GM23338 (cell line): Measurements from ENCODE around the gene KCNMA1. TPM values are rescaled to one million over a fixed set of nuclear protein-coding genes. Genes with fewer than 3 reads are reported as not detected.

Experiments
- ATAC-seq: fragments of 200-7000 bp; cut with Tn5 transposase; 3 replicates; pipeline ENCODE4 v1.9.1; 2020
- DNase-seq: peaks from one replicate; pipeline ENCODE4 v3.0.0-alpha.2; 2015; ENCODE audit warnings: low spot score
- H2AFZ ChIP-seq: fragments of 200-600 bp; sonication (generic); 2 replicates; pipeline ENCODE4 v1.8.0; 2016; ENCODE audit warnings: antibody characterized with exemption, mild to moderate bottlenecking, moderate library complexity
- H3F3A ChIP-seq: fragments of 200-600 bp; sonication (generic); replicated peaks from 2 replicates; pipeline ENCODE4 v1.8.0; 2017; ENCODE audit warnings: antibody characterized with exemption, mixed run types, low read depth
- H3K27ac ChIP-seq: fragments of 200-600 bp; sonication (generic); 2 replicates; pipeline ENCODE4 v1.6.1; 2016; ENCODE audit warnings: low read depth
- H3K27me3 ChIP-seq: fragments of 200-600 bp; sonication (generic); 2 replicates; pipeline ENCODE4 v1.8.0; 2016; ENCODE audit warnings: mild to moderate bottlenecking, mixed run types, moderate library complexity; ENCODE audit not compliant: insufficient read depth
- H3K36me3 ChIP-seq: fragments of 200-600 bp; sonication (generic); 2 replicates; pipeline ENCODE4 v1.8.0; 2016; ENCODE audit warnings: mild to moderate bottlenecking; ENCODE audit not compliant: insufficient read depth
- H3K4me1 ChIP-seq: fragments of 200-600 bp; sonication (generic); 2 replicates; pipeline ENCODE4 v1.8.0; 2016; ENCODE audit warnings: mild to moderate bottlenecking, moderate library complexity; ENCODE audit not compliant: insufficient read depth
- H3K4me2 ChIP-seq: fragments of 200-600 bp; sonication (generic); 2 replicates; pipeline ENCODE4 v1.7.1; 2017; ENCODE audit warnings: mixed run types
- H3K4me3 ChIP-seq: fragments of 200-600 bp; sonication (generic); 2 replicates; pipeline ENCODE4 v1.6.1; 2016; ENCODE audit warnings: mixed run types
- H3K79me2 ChIP-seq: fragments of 200-600 bp; sonication (generic); replicated peaks from 2 replicates; pipeline ENCODE4 v1.8.0; 2017; ENCODE audit warnings: mild to moderate bottlenecking; ENCODE audit not compliant: insufficient read depth
- H3K9me2 ChIP-seq: fragments of 200-600 bp; sonication (generic); 2 replicates; pipeline ENCODE4 v1.8.0; 2017; ENCODE audit not compliant: insufficient read depth
- H4K20me1 ChIP-seq: fragments of 200-600 bp; sonication (generic); replicated peaks from 2 replicates; pipeline ENCODE4 v1.8.0; 2017; ENCODE audit warnings: mild to moderate bottlenecking; ENCODE audit not compliant: insufficient read depth
- H3K27ac Mint-ChIP-seq: 2 replicates; pipeline ENCODE4 v1.8.0; 2020; ENCODE audit warnings: inconsistent platforms, mild to moderate bottlenecking, moderate library complexity, mixed read lengths
- H3K27me3 Mint-ChIP-seq: 3 replicates; pipeline ENCODE4 v1.8.0; 2022; ENCODE audit warnings: low read depth, mild to moderate bottlenecking, moderate library complexity, mixed read lengths, inconsistent platforms; ENCODE audit not compliant: insufficient read depth, poor library complexity
- H3K36me3 Mint-ChIP-seq: 3 replicates; pipeline ENCODE4 v1.8.0; 2021; ENCODE audit warnings: low read depth, mild to moderate bottlenecking, inconsistent platforms, moderate library complexity, mixed read lengths
- H3K4me1 Mint-ChIP-seq: 3 replicates; pipeline ENCODE4 v1.8.0; 2020; ENCODE audit warnings: mild to moderate bottlenecking, inconsistent platforms, mixed read lengths
- H3K4me3 Mint-ChIP-seq: 3 replicates; pipeline ENCODE4 v1.8.0; 2021; ENCODE audit warnings: moderate library complexity, mild to moderate bottlenecking, inconsistent platforms, mixed read lengths
- H3K9me3 Mint-ChIP-seq: 3 replicates; pipeline ENCODE4 v1.8.0; 2020; ENCODE audit warnings: moderate library complexity, mild to moderate bottlenecking, inconsistent platforms, mixed read lengths
- CREB1 ChIP-seq: fragments of 250-450 bp; sonication (Bioruptor Pico); IDR thresholded peaks from 2 replicates; pipeline ENCODE4 v1.5.0; 2020; ENCODE audit warnings: low read depth, mild to moderate bottlenecking, moderate library complexity
- CTCF ChIP-seq, 2 experiments: fragments of 200-600 bp in 1 of 2; sonication (generic) in 1 of 2; conservative IDR thresholded peaks; 2 replicates each; pipeline versions ENCODE4 v1.5.1 to v1.6.1; 2016 to 2017; ENCODE audit warnings: antibody characterized with exemption in 2 of 2, low read depth in 2 of 2, mild to moderate bottlenecking in 2 of 2, moderate library complexity in 1 of 2
- ETS1 ChIP-seq: IDR thresholded peaks from 2 replicates; pipeline ENCODE4 v1.6.1; 2016; ENCODE audit warnings: antibody characterized with exemption
- EZH2 ChIP-seq: fragments of 200-600 bp; sonication (generic); IDR thresholded peaks from one replicate; pipeline ENCODE4 v1.8.0; 2017; ENCODE audit warnings: antibody characterized with exemption, mild to moderate bottlenecking, low read depth; ENCODE audit not compliant: unreplicated experiment
- EZH2phosphoT487 ChIP-seq: fragments of 200-600 bp; sonication (generic); IDR thresholded peaks from one replicate; pipeline ENCODE4 v1.8.1; 2018; ENCODE audit warnings: antibody characterized with exemption; ENCODE audit not compliant: unreplicated experiment
- JUNB ChIP-seq: IDR thresholded peaks from one replicate; pipeline ENCODE4 v1.6.1; 2016; ENCODE audit warnings: antibody characterized with exemption; ENCODE audit not compliant: unreplicated experiment
- NANOG ChIP-seq: IDR thresholded peaks from 2 replicates; pipeline ENCODE4 v1.6.1; 2016; ENCODE audit warnings: antibody characterized with exemption, borderline replicate concordance
- POLR2AphosphoS5 ChIP-seq: IDR thresholded peaks from 2 replicates; pipeline ENCODE4 v1.6.1; 2016; ENCODE audit warnings: antibody characterized with exemption, low read depth
- REST ChIP-seq: IDR thresholded peaks from one replicate; pipeline ENCODE4 v1.6.1; 2018; ENCODE audit warnings: antibody characterized with exemption; ENCODE audit not compliant: unreplicated experiment
- STAT1 ChIP-seq: IDR thresholded peaks from one replicate; pipeline ENCODE4 v1.6.1; 2016; ENCODE audit warnings: antibody characterized with exemption; ENCODE audit not compliant: unreplicated experiment
- ZNF114 ChIP-seq: fragments of 250-450 bp; sonication (Bioruptor Pico); IDR thresholded peaks from 2 replicates; pipeline ENCODE4 v1.5.0; 2020; ENCODE audit warnings: mild to moderate bottlenecking, moderate library complexity
- ZNF331 ChIP-seq: fragments of 250-450 bp; sonication (Bioruptor Pico); IDR thresholded peaks from 2 replicates; pipeline ENCODE4 v1.5.0; 2020; ENCODE audit warnings: low read depth, mild to moderate bottlenecking, moderate library complexity
- ZNF462 ChIP-seq: fragments of 250-450 bp; sonication (Bioruptor Pico); IDR thresholded peaks from 2 replicates; pipeline ENCODE4 v1.5.0; 2020; ENCODE audit warnings: mild to moderate bottlenecking, moderate library complexity
- polyA plus RNA-seq: library from polyadenylated mRNA; unstranded; fragments of >200 nt; fragmentation: Nextera tagmentation; extraction: Ambion mirVana; gene quantifications from 2 replicates; pipeline ENCODE4 v1.2.1, GENCODE V29; 2016
- total RNA-seq: library from RNA; depleted of rRNA; stranded (reverse); fragments of >200 nt; shearing (Covaris generic); gene quantifications from 2 replicates; pipeline ENCODE4 v1.2.3, GENCODE V29; 2014

Gene KCNMA1
- total and polyA plus RNA-seq, 2 experiments from 2014 or later: 8.2 to 9.0 TPM

- H3K36me3 Mint-ChIP-seq: no peaks in the 10 kb centered on the region
- H3K27ac ChIP-seq: no peak overlapping the region
- H3F3A ChIP-seq: no peaks in the 10 kb centered on the region
- H3K4me3 Mint-ChIP-seq: no peak overlapping the region
- no peak overlapping the region for H2AFZ ChIP-seq
- ATAC-seq (peak; percentile 73), DNase-seq (peak; percentile 10)
- no peaks in the 10 kb centered on the region for H4K20me1 ChIP-seq
- H3K4me1 ChIP-seq: peaks cover 12% of the 10 kb centered on the region; the same call in 1 of the 2 replicates
- H3K27me3 ChIP-seq: no peaks in the 10 kb centered on the region
- no peaks in the 10 kb centered on the region for H3K9me2 ChIP-seq
- TF ChIP-seq CREB1 (CRISPR knock-in tag) (no peak), REST (no peak), ZNF331 (CRISPR knock-in tag) (no peak), JUNB (no peak), POLR2AphosphoS5 (no peak), ETS1 (no peak), STAT1 (no peak), EZH2 (no peak), NANOG (no peak), CTCF (conservative IDR thresholded peaks at IDR 0.05; ENCODE audit: low read depth in 2 of 2) (no peak), ZNF114 (CRISPR knock-in tag) (no peak), ZNF462 (CRISPR knock-in tag) (no peak), EZH2phosphoT487 (no peak)
- H3K79me2 ChIP-seq: no peaks in the 10 kb centered on the region
- no peaks in the 10 kb centered on the region for H3K36me3 ChIP-seq
- H3K4me2 ChIP-seq: no peak overlapping the region
- H3K4me1 Mint-ChIP-seq: peaks cover 27% of the 10 kb centered on the region
- H3K9me3 Mint-ChIP-seq: no peaks in the 10 kb centered on the region
- H3K27me3 Mint-ChIP-seq: peaks cover 5% of the 10 kb centered on the region
- H3K4me3 ChIP-seq: no peak overlapping the region
- H3K27ac Mint-ChIP-seq: no peak overlapping the region
Measured at GRCh38 chr10:77513781-77514331, 123.8 kb downstream of the KCNMA1 start.
